Activated CD4-positive, alpha-beta memory T cell treated with anti-CD3 and anti-CD28 coated beads, Interleukin-2, amount 10 ng/mL, durations not matched to agents 7 days and 5 days (primary cell): Measurements from ENCODE around the gene ARL13A. TPM values are rescaled to one million over a fixed set of nuclear protein-coding genes. Genes with fewer than 3 reads are reported as not detected.
A peak's percentile ranks its signal among the peaks of the same experiment; 100 is the strongest.
"Not testable (repeated sequence)": the region's sequence is repeated elsewhere in the genome, so short reads cannot be mapped to it uniquely, and the experiment has no call there.

Experiments
- CTCF ChIA-PET: fragments of 350-600 bp; sonication (Branson Sonifier 250); formaldehyde crosslinking; loops from one replicate; lab custom pipeline; 2021; ENCODE audit warnings: antibody characterized with exemption, inconsistent platforms; lab: Charles Lee
- POLR2A ChIA-PET: fragments of 350-600 bp; sonication (Branson Sonifier 250); formaldehyde crosslinking; loops from one replicate; lab custom pipeline; 2021; ENCODE audit warnings: antibody characterized with exemption; lab: Charles Lee
- DNase-seq: peaks from one replicate; pipeline ENCODE4 v3.0.0-alpha.2; 2020
- H3K27ac Mint-ChIP-seq: one replicate; pipeline ENCODE4 v1.8.0; 2021; ENCODE audit warnings: mild to moderate bottlenecking, mixed read lengths
- H3K27me3 Mint-ChIP-seq: one replicate; pipeline ENCODE4 v1.8.0; 2021; ENCODE audit warnings: mixed read lengths
- H3K36me3 Mint-ChIP-seq: one replicate; pipeline ENCODE4 v1.8.0; 2021; ENCODE audit warnings: low read depth, mixed read lengths
- H3K4me1 Mint-ChIP-seq: one replicate; pipeline ENCODE4 v1.8.0; 2021; ENCODE audit warnings: mixed read lengths
- H3K4me3 Mint-ChIP-seq: one replicate; pipeline ENCODE4 v1.8.0; 2021; ENCODE audit warnings: mild to moderate bottlenecking, mixed read lengths
- H3K9me3 Mint-ChIP-seq: one replicate; pipeline ENCODE4 v1.8.0; 2021; ENCODE audit warnings: mixed read lengths
- total RNA-seq, 2 experiments: library from RNA; stranded (reverse); gene quantifications; one replicate each; pipeline ENCODE4 v1.2.3, GENCODE V29; 2021

Gene ARL13A
- total RNA-seq, 2 experiments from 2014 or later = not detected

DNA sequence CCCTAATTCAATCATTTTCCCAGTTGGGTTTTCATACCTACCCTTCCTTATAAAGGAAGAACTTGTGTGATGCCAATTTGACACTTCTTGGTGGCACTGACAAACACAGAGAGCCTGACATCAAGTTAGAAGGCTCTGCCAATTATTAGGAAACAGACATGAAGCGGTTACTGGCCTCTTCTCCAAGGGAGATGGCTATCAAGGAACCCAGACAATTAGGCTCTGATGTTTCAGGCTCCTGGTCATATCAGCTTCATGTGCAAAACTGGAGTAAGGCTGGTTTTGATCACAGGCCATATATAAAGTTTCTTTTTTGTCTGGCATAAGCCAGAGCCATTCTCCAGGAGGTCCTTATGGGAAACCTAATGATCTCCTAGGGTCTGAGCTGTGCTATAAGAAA, 428 bp downstream of the ARL13A start:
- H3K36me3 Mint-ChIP-seq = no peaks in the 10 kb centered on the region
- H3K27ac Mint-ChIP-seq = no peak overlapping the region
- ChIA-PET POLR2A (no interaction called here), CTCF (no interaction called here)
- no peaks in the 10 kb centered on the region for H3K27me3 Mint-ChIP-seq
- H3K4me3 Mint-ChIP-seq = no peak overlapping the region
- DNase-seq = no peak
- H3K4me1 Mint-ChIP-seq = no peaks in the 10 kb centered on the region
- H3K9me3 Mint-ChIP-seq = no peaks in the 10 kb centered on the region

DNA sequence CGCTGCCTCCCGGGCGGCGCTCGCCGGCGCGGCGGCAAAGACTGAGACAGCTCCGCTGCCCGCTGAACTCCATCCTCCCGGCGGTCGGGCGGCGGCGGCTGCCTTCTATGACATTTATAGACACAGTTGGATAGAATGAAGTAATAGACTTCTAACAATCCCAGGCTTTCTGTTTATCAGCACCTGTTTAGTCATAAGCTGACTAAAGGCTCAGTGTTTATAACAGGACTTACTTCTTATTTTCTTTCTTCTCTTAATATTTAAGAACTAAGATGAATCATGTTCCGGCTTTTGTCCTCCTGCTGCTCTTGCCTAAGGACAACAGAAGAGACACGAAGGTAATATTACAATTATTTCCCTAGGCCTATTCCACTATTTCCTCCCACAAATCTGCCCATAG, 3.9 kb downstream of the ARL13A start:
- Mint-ChIP-seq H3K4me1 (no peaks in the 10 kb centered on the region), H3K27me3 (no peaks in the 10 kb centered on the region), H3K9me3 (no peaks in the 10 kb centered on the region), H3K36me3 (no peaks in the 10 kb centered on the region), H3K4me3 (no peak overlapping the region), H3K27ac (no peak overlapping the region)
- CTCF ChIA-PET = no interaction called here
- DNase-seq = no peak
- POLR2A ChIA-PET = no interaction called here

DNA sequence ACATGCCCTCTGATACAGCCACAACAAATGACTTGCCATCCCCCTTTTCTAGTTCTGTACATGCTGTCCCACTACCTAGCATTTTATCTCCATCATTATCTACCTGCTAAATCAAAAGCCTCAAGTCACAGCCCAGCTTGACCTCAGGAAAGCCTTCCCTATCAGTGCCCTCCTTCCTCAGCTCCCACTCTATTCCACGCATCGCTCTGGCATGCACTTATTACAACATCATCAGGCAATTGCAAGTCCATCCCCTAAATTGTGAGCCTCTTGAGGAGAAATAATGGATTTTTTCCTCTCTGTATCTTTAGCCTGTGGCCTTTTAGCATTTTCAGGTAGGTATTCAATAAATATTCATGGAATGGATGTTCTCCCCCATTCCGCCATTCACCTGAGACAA, 5.7 kb downstream of the ARL13A start:
- POLR2A ChIA-PET = no interaction called here
- no peaks in the 10 kb centered on the region for H3K9me3 Mint-ChIP-seq
- no peak overlapping the region for H3K4me3 Mint-ChIP-seq

DNA sequence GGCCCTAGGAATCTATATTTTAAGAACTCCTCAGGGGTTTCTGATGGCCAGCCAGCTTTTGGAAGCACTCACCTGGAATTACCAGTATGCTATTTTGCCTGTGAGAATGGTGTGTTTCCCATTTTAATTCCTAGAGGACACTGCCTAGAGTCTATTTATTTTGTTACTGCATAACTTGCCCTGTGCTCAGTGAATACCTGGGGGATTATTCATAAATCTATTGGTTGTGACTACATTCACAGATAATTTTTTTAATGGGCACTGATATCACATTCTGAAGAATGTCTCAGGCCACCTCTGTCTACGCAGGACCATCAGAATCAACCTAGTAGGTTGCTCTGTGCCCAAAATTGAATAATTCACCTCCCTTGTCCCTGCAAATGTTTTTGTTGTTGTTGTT, 6.7 kb downstream of the ARL13A start:
- Mint-ChIP-seq H3K27ac (no peak overlapping the region), H3K4me3 (no peak overlapping the region), H3K9me3 (no peaks in the 10 kb centered on the region), H3K4me1 (no peaks in the 10 kb centered on the region), H3K36me3 (no peaks in the 10 kb centered on the region), H3K27me3 (no peaks in the 10 kb centered on the region)
- DNase-seq = no peak
- ChIA-PET POLR2A (no interaction called here), CTCF (no interaction called here)

More for the DNA sequence above, 5.7 kb downstream of the ARL13A start:
- Mint-ChIP-seq H3K4me1 (no peaks in the 10 kb centered on the region), H3K36me3 (no peaks in the 10 kb centered on the region), H3K27me3 (no peaks in the 10 kb centered on the region), H3K27ac (no peak overlapping the region)
- CTCF ChIA-PET = no interaction called here
- DNase-seq = no peak

DNA sequence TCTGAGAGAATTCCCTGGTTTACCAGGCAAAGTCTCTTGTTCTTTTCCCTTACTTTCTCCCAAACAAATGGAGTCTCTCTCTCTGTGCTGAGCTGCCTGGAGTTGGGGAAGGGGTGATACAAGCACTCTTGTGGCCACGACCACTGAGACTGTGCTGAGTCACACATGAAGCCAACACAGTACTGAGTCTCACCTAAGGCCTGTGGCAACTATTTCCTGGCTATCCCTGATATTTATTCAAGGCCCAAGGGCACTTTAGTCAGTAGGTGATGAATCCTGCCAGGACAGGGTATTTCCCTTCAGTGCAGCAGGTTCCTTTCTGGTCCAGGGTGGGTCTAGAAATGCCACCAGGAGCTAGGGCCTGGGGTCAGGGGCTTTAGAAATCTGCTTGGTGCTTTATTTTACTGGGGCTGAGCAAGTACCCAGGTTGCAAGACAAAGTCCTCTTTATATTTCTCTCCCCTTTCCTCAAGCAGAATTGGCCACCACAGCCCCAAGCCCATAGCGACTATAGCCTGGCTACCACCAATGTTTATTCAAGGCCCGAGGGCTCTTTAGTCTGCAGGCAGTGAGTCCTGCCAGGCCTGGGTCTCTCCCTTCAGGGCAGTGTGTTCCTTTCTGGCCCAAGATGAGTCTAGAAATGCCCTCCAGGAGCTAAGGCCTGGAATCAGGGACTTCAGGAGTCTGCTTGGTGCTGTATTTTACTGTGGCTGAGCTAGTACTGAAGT, 10.5 kb downstream of the ARL13A start:
- no peaks in the 10 kb centered on the region for H3K36me3 Mint-ChIP-seq
- H3K27ac Mint-ChIP-seq = no peak overlapping the region
- H3K4me1 Mint-ChIP-seq = no peaks in the 10 kb centered on the region
- ChIA-PET CTCF (no interaction called here), POLR2A (no interaction called here)
- no peak overlapping the region for H3K4me3 Mint-ChIP-seq
- no peaks in the 10 kb centered on the region for H3K9me3 Mint-ChIP-seq
- DNase-seq = no peak
- H3K27me3 Mint-ChIP-seq = no peaks in the 10 kb centered on the region

DNA sequence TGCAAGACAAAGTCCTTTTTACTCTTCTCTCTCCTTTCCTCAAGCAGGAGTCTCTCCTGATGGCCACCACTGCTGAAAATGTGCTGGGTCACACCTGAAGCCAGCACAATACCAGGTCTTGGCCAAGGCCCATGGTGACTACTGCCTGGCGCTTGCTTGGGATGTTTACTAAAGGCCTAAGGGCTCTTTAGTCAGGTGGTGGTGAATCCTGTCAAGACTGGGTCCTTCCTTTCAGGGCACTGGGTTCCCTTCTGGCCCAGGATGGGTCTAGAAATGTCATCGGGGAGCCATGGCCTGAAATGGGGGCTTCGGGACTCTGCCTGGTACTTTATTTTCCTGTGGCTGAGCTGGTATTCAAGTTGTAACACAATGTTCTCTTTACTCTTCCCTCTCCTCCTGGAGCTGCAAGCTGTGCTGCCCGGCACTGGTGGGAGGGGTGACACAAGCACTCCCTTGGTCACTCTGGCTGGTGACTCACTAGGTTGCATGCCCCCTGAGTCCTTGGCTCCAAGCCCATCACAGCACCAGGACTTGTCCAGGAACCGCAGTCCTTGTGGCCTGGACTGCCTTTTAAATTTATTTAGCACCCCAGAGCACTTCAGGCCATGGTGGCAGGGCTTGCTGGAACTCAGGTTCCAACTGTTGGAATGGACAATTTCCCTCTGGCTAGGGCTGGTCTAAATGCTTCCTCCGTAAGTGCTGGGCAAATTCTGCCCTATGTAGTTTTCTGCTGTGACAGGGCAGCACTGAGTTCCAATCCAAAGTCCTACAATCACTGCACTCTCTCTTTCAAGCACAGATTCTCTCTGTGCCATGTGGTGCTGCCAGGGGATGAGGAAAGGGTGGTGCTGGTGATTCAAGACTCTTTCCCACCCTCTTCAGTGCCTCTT, 11.3 kb downstream of the ARL13A start:
- CTCF ChIA-PET = no interaction called here

DNA sequence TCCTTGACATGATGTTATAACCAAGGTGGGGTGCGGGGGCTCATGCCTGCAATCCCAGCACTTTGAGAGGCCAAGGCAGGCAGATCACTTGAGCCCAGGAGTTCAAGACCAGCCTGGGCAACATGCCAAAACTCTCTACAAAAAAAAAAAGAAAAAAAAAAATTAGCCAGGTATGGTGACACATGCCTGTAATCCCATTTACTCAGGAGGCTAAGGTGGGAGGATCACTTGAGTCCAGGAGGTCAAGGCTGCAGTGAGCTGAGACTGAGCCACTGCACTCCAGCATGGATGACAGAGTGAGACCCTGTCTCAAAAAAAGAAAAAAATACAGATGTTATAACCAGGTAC, 12.0 kb downstream of the ARL13A start:
- not testable (repeated sequence) for H3K4me1 Mint-ChIP-seq, H3K27ac Mint-ChIP-seq

More for the DNA sequence above, 11.3 kb downstream of the ARL13A start:
- DNase-seq = no peak
- Mint-ChIP-seq H3K27ac (no peak overlapping the region), H3K36me3 (no peaks in the 10 kb centered on the region), H3K27me3 (no peaks in the 10 kb centered on the region), H3K4me1 (no peaks in the 10 kb centered on the region), H3K4me3 (no peak overlapping the region), H3K9me3 (no peaks in the 10 kb centered on the region)
- POLR2A ChIA-PET = no interaction called here

DNA sequence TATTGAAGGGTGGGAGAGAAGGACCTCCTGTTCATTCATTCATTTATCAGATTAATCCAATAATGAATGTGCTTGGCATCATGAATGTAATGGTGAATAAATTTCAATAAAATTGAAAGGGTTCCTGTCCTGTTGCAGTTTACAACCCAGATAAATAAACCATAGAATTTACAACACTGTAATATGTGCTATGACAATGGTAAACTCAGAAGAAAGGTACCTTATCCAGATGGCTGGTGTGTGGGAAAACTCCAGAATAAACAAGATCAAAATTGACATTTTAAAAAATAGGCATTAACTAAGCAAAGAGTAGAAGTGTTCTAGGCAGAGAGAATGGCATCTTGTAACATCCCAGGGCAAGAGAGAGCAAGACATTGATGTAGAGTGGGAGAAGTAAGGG, 15.3 kb downstream of the ARL13A start:
- no peaks in the 10 kb centered on the region for H3K4me1 Mint-ChIP-seq
- ChIA-PET CTCF (no interaction called here), POLR2A (no interaction called here)
- no peaks in the 10 kb centered on the region for H3K27me3 Mint-ChIP-seq
- no peaks in the 10 kb centered on the region for H3K9me3 Mint-ChIP-seq
- no peaks in the 10 kb centered on the region for H3K36me3 Mint-ChIP-seq
- H3K4me3 Mint-ChIP-seq = no peak overlapping the region
- no peak for DNase-seq
- H3K27ac Mint-ChIP-seq = no peak overlapping the region

More for the DNA sequence above, 12.0 kb downstream of the ARL13A start:
- H3K9me3 Mint-ChIP-seq, H3K27me3 Mint-ChIP-seq, H3K36me3 Mint-ChIP-seq, H3K4me3 Mint-ChIP-seq, DNase-seq, POLR2A ChIA-PET, CTCF ChIA-PET: not testable (repeated sequence)

DNA sequence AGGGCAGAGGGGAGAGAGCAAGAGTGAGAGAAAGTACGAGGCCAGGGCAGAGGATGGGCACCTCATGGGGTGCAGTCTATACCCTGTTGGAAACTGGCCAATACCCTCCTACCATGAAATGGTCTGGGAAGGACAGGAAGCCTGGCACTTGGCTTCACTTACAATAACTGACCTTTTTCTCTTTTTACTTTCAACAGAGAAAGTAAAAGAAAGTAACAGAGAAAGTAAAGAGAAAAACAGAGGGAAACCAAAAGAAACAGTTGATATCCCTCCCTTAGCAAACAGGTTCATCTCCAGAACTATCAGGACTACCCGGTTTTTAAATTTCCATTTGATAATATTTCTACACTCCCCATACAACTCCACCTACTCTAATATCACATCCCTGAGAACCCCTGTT, 20.6 kb downstream of the ARL13A start:
- Mint-ChIP-seq H3K27ac (no peak overlapping the region), H3K9me3 (no peaks in the 10 kb centered on the region), H3K36me3 (no peaks in the 10 kb centered on the region), H3K4me3 (no peak overlapping the region), H3K27me3 (no peaks in the 10 kb centered on the region), H3K4me1 (peaks cover 14% of the 10 kb centered on the region)
- CTCF ChIA-PET = interaction anchor here (0.7 kb wide), 1 partner anchor 465 kb away, joined by 3 read pairs; no protein-coding TSS in a partner anchor
- DNase-seq = no peak
- POLR2A ChIA-PET = no interaction called here

DNA sequence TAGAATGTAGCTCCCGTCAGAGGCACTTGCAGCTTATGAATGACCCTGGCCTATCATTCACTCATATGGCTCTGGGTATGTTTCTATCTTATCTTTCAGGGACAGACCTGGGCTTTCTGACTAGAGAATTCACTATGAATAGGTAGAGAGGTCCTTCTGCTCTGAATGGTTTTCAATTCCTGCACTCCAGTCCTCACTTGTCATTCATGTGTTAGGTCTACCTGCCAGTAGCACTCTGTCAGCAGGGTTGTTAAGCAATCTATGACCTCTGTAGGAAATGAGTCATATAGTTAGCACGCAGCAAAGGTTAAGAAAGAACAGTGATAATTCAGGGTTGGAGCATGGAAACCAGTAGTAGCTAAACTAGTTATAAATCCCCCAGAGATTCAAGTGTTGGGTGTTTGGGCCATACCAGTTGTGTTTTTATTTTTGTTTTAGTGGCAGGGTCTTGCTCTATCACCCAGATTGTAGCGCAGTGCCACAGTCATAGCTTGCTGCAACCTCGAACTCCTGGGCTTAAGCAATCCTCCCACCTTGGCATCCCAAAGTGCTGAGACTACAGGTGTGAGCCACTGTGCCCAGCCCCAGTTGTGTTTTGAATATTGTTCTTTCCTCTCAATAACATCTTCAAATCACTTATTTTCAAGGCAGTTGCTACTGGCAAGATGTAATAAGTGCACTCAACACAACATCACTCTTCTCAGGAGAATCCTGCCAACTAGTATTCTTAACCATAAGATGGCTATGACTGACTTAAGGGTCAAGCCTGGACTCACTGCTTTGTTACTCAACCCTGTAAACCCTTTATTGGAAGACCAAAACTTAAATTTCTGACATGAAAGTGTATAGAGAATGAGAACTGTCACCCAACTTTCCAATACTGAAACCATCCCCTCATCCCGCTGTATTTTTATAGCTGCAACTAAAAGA, 25.1 kb downstream of the ARL13A start:
- H3K9me3 Mint-ChIP-seq = no peaks in the 10 kb centered on the region
- H3K27ac Mint-ChIP-seq = peak overlapping the region; percentile 23
- H3K36me3 Mint-ChIP-seq = no peaks in the 10 kb centered on the region
- ChIA-PET POLR2A (no interaction called here), CTCF (no interaction called here)
- peaks cover 21% of the 10 kb centered on the region for H3K4me1 Mint-ChIP-seq
- H3K27me3 Mint-ChIP-seq = no peaks in the 10 kb centered on the region
- no peak overlapping the region for H3K4me3 Mint-ChIP-seq
- DNase-seq = no peak

DNA sequence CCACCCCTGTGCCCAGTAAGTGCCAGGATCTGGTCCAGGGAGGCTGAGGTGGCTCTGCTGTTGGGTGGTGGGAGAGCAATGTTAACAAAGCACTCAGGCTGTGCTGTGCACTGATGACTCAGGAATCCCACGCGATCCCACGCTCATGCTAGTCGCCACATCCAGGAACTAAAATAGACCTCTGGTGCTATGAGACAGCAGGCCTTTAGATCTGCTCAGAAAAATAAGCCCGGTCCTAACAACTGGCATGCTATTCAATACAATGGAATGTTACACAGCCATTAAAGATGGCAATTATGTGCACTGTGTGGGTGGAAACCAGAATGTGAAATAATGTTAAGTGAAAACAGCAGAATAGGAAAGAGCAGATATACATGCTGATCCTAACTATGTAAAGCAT, 26.0 kb downstream of the ARL13A start:
- Mint-ChIP-seq H3K27ac (no peak overlapping the region), H3K27me3 (no peaks in the 10 kb centered on the region), H3K9me3 (no peaks in the 10 kb centered on the region), H3K36me3 (no peaks in the 10 kb centered on the region), H3K4me3 (no peak overlapping the region), H3K4me1 (peaks cover 21% of the 10 kb centered on the region)
- DNase-seq = peak; percentile 16
- CTCF ChIA-PET = no interaction called here
- POLR2A ChIA-PET = no interaction called here

DNA sequence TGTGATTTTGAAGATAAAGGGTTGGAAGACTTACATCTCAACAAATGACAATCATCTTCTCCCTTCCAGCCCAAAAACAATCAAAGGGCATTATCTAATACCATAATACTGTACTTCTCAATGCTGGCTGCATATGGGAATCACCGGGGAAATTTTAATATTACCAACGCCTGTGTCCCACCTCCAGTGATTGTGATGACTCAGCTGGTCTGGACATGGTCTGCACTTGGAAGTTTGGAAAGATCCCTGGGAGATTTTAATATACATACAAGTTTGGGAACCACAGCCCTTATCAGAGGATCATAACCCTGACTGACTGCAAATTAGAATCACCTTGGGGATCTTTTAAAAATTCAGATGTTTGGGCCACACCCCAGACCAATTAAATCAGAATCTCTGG, 29.9 kb downstream of the ARL13A start:
- no peaks in the 10 kb centered on the region for H3K27me3 Mint-ChIP-seq
- no peak overlapping the region for H3K27ac Mint-ChIP-seq
- POLR2A ChIA-PET = no interaction called here
- DNase-seq = no peak
- CTCF ChIA-PET = no interaction called here
- H3K9me3 Mint-ChIP-seq = no peaks in the 10 kb centered on the region
- H3K4me3 Mint-ChIP-seq = no peak overlapping the region
- peaks cover 2% of the 10 kb centered on the region for H3K36me3 Mint-ChIP-seq
- peaks cover 14% of the 10 kb centered on the region for H3K4me1 Mint-ChIP-seq

DNA sequence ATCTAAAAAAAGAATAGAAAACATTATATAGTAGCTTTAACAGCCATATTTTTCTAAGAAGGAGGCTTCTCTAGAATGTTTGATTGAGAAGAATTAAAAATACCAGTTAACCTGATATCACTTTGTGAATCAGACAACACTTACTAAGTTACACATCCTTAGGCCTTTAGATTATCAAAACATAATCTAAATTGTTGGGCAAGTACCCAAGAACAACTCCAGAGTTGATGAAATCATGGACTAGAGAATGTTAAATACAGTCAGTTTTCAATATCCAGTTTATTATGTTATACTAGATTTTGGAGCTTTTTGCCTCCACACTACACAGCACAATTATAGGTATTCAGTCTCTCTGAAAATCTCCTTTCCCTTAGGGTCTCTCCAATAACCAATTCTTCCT, 39.6 kb downstream of the ARL13A start:
- no peak overlapping the region for H3K27ac Mint-ChIP-seq
- POLR2A ChIA-PET = no interaction called here
- peaks cover 13% of the 10 kb centered on the region for H3K36me3 Mint-ChIP-seq
- no peaks in the 10 kb centered on the region for H3K27me3 Mint-ChIP-seq
- no peaks in the 10 kb centered on the region for H3K4me1 Mint-ChIP-seq
- H3K9me3 Mint-ChIP-seq = no peaks in the 10 kb centered on the region
- no peak for DNase-seq
- CTCF ChIA-PET = no interaction called here
- no peak overlapping the region for H3K4me3 Mint-ChIP-seq
